Posterior cingulate gyrus (tissue), 11 donors: ENCODE results near the gene RANBP2.
A peak's percentile ranks its signal among the peaks of the same experiment; 100 is the strongest.
"Not testable (repeated sequence)": the region's sequence is repeated elsewhere in the genome, so short reads cannot be mapped to it uniquely, and the experiment has no call there.

Source experiments
- DNase-seq, 10 donors: peaks; one replicate each; pipeline versions ENCODE4 v3.0.0 to v3.0.0-alpha.2; 2020 to 2021; ENCODE audit warnings: mixed read lengths in 3 of 10
- intact Hi-C: fragments of 100-400 bp; cut with DNase I; formaldehyde crosslinking; loops from one replicate; pipeline ENCODE4 v1.15.1; 2023

RANBP2 gene

GRCh38 chr2:108719149-108720044 is at the start of gene RANBP2:
Gene RANBP2, plus strand, starts transcription at chr2:108719482. Its CDS starts 125 bp downstream, at chr2:108719607.
- peak; percentile 90 to 99 (median 95) for DNase-seq
- intact Hi-C loops: loop anchor here (2.0 kb wide), 1 partner anchor 271 kb away; the partner anchor contains the start of gene GCC2

DNA sequence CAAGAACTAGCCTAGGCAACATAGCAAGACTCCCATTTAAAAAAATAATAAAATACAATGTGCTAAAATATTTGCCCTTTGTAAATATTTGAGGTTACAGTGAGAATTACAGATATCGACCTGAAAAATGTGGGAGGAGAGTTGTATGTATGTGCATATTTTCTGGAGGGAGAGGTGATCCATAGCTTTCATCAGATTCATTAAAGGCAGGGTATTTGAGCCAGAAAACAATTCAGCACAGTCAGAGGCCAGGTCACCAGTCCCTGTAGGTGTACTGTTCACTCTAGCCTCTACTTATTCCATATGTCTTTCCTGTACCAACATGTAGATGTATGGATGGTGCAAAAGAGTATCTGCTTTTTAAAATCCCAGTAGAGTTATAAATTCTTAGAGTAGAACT is 49.0 kb upstream of the RANBP2 start:
- not testable (repeated sequence) for DNase-seq

GRCh38 chr2:108672200-108672805 is 47.0 kb upstream of the RANBP2 start:
- intact Hi-C loops, DNase-seq: not testable (repeated sequence)

More for the DNA sequence above, 49.0 kb upstream of the RANBP2 start:
- intact Hi-C loops: not testable (repeated sequence)

DNA sequence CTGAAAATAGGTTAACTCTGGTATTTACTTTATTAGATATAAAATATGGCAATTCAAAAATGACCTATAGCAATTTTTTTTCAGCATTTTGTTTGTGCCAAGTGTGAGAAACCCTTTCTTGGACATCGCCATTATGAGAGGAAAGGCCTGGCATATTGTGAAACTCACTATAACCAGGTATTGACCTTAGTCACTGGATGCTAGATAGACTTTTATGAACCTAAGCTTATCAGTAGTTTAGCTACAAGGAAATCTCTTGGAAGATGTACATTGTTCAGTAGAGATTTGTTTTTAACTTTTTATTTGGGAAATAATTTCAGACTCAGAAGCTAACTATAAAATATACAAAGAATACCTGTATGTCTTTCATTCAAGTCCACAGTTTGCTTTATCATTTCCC is 42.8 kb upstream of the RANBP2 start:
- intact Hi-C loops, DNase-seq: not testable (repeated sequence)

- intact Hi-C loops, DNase-seq: not testable (repeated sequence)
These were observed 42.0 kb upstream of the RANBP2 start for GRCh38 chr2:108677239-108677744.

DNA sequence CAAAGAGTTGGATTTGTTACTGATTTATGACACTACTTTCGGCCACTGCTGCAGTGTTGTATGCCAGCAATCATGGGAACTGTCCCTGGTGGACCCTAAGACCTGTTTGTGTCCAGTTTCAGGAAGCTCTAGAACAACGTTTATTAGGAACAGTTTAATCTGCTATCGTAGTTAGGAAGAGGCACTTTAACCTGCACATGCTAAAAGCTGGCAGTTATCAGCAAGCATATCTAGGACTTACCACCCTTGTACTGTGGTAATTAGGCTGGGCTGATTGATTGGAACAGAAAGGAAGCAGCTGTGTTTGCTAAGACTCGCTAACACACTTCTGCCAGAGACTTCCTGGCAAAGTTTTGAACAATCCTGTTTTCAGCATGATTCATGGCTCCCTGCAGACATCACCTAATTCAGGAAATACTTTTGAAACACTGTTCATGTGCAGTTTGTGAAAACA is 41.1 kb upstream of the RANBP2 start:
- DNase-seq, intact Hi-C loops: not testable (repeated sequence)

DNA sequence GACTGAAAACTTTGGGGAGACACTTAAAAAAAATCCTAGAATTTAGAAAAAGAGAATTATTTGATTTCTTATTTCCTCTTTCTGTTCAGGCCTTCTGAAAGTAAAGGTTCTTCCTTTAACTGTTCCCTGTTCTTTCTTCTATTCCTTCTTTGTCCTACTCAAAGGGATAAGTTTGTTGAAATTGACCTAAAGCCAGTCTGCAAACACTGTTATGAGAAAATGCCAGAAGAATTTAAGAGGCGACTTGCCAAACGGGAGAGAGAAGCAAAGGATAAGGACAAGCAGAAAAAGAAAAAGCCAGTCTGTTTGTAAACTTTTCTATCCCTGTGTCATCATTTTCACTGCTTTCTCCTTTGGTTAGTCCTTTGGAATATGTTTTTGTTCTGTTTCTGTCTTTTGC is 38.5 kb upstream of the RANBP2 start:
- intact Hi-C loops, DNase-seq: not testable (repeated sequence)

GRCh38 chr2:108688818-108689756 is 30.2 kb upstream of the RANBP2 start:
- intact Hi-C loops, DNase-seq: not testable (repeated sequence)

GRCh38 chr2:108690001-108690400 is 29.3 kb upstream of the RANBP2 start:
- DNase-seq, intact Hi-C loops: not testable (repeated sequence)

GRCh38 chr2:108691447-108691846 is 27.8 kb upstream of the RANBP2 start:
- intact Hi-C loops: no loop called here

DNA sequence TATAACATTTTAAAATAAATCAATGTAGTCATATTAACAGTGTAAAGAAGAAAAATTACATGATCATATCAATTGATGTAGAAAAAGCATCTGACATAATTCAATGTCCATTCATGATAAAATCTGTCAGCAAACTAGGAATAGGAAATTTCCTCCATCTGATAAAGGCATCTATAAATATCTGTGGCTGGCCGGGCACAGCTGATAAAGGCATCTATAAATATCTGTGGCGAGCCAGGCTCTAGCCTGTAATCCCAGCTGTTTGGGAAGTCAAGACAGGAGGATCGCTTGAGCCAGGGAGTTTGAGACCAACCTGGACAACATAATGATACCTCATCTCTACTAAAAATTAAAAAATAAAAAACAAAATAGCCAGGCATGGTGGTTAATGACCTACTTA is 18.1 kb upstream of the RANBP2 start:
- DNase-seq: peak in 1 of 10 donors; percentile 22
- intact Hi-C loops: no loop called here

More at GRCh38 chr2:108691447-108691846, 27.8 kb upstream of the RANBP2 start:
- no peak for DNase-seq

- DNase-seq: no peak
- intact Hi-C loops: no loop called here
These were observed 17.5 kb upstream of the RANBP2 start for GRCh38 chr2:108701806-108702205.

DNA sequence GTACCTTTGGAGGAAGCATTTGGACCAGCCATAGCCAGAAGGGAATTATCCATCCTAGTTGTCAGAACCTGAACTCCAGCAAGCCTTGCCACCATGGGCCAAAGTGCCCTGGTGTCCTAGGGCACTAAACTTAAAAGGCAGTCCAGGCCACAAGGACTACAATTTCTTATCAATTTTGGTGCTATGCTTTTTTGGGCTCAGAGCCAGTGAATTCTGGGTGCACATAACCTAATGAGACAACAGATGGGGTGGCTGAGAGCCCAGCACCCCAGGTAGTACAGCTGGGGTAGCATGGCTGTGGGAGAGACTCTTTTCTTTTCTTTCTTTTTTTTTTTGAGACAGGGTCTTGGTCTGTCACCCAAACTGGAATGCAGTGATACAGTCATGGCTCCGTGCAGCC is 14.4 kb upstream of the RANBP2 start:
- intact Hi-C loops: no loop called here
- no peak for DNase-seq

- intact Hi-C loops: no loop called here
- DNase-seq: no peak
These were observed 12.0 kb upstream of the RANBP2 start for GRCh38 chr2:108707300-108707699.

GRCh38 chr2:108716971-108717370 is 2.3 kb upstream of the RANBP2 start:
- intact Hi-C loops: not testable (repeated sequence)
- peak in 1 of 10 donors; percentile 60 for DNase-seq

GRCh38 chr2:108726048-108726447 is 6.8 kb downstream of the RANBP2 start:
- DNase-seq, intact Hi-C loops: not testable (repeated sequence)

DNA sequence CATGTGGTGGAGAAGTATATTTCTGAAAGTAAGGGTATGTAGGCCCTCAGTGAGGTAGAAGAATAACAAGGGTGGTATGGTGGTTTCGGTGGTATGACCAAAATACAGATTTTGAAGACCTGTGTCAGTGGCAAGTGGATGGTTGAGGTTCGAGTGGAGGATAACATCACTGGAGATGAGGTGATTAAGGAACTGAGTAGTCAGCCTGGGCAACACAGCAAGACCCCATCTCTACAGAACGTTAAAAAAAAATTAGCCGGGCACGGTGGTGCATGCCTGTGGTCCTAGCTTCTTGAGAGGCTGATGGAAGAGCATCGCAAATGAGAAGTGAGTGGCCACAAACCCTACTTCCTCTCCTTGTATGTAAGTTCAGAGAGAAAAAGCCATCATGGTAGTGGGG is 15.4 kb downstream of the RANBP2 start:
- intact Hi-C loops, DNase-seq: not testable (repeated sequence)

GRCh38 chr2:108757973-108758372 is 38.7 kb downstream of the RANBP2 start:
- DNase-seq, intact Hi-C loops: not testable (repeated sequence)

GRCh38 chr2:108762618-108763017 is 43.3 kb downstream of the RANBP2 start:
- intact Hi-C loops, DNase-seq: not testable (repeated sequence)

GRCh38 chr2:108766671-108767070 is 47.4 kb downstream of the RANBP2 start:
- intact Hi-C loops, DNase-seq: not testable (repeated sequence)
